Measurements from ENCODE around the gene AP1S1.
A peak's percentile ranks its signal among the peaks of the same experiment; 100 is the strongest.

- TF ChIP-seq POLR2A (IDR thresholded peaks at IDR 0.05; ENCODE audit: low read length) (peak; percentile 15), GATA1 (IDR thresholded peaks at IDR 0.05; ENCODE audit: low read depth, low read length) (no peak)
These were observed 29.8 kb upstream of the AP1S1 start for GRCh38 chr7:101124376-101125056.
